HG03354 (cell line): ENCODE measurements around the gene MRPS14.
A peak's percentile ranks its signal among the peaks of the same experiment; 100 is the strongest.
"Not testable (repeated sequence)": the region's sequence is repeated elsewhere in the genome, so short reads cannot be mapped to it uniquely, and the experiment has no call there.

ENCODE experiments used
- ATAC-seq: cut with Tn5 transposase; IDR thresholded peaks from one replicate; pipeline ENCODE4 v1.9.1; 2021; ENCODE audit warnings: mild to moderate bottlenecking; ENCODE audit not compliant: unreplicated experiment, poor library complexity, severe bottlenecking

Gene MRPS14

GRCh38 chr1:175023043-175023921 lies at the start of gene MRPS14:
MRPS14 (minus strand) TSS chr1:175023425; CDS start chr1:175023408, 17 bp downstream.
- ATAC-seq, result peak; percentile 94

GRCh38 chr1:175072099-175072951 lies 49.1 kb upstream of the MRPS14 start:
- peak; percentile 71 for ATAC-seq

- no peak for ATAC-seq
These were observed 48.2 kb upstream of the MRPS14 start for GRCh38 chr1:175071276-175071943.

- ATAC-seq, result no peak
These were observed 47.6 kb upstream of the MRPS14 start for GRCh38 chr1:175070818-175071217.

GRCh38 chr1:175067362-175068106 lies 44.3 kb upstream of the MRPS14 start, which contains the start of gene TNN:
TNN (plus strand) TSS chr1:175067833; CDS start chr1:175077419, 9,586 bp downstream.
- ATAC-seq, result no peak

GRCh38 chr1:175062858-175063257 lies 39.6 kb upstream of the MRPS14 start:
- no peak for ATAC-seq

GRCh38 chr1:175062339-175062738 lies 39.1 kb upstream of the MRPS14 start:
- ATAC-seq, result no peak

- no peak for ATAC-seq
These were observed 31.5 kb upstream of the MRPS14 start for GRCh38 chr1:175054736-175055135.

- ATAC-seq, result no peak
These were observed 27.8 kb upstream of the MRPS14 start for GRCh38 chr1:175050992-175051391.

GRCh38 chr1:175045519-175045918 lies 22.3 kb upstream of the MRPS14 start:
- ATAC-seq, result no peak

GRCh38 chr1:175045097-175045496 lies 21.9 kb upstream of the MRPS14 start:
- ATAC-seq, result no peak

GRCh38 chr1:175044591-175044990 lies 21.4 kb upstream of the MRPS14 start:
- not testable (repeated sequence) for ATAC-seq

GRCh38 chr1:175043824-175044223 lies 20.6 kb upstream of the MRPS14 start:
- ATAC-seq, result no peak

- ATAC-seq, result no peak
These were observed 19.4 kb upstream of the MRPS14 start for GRCh38 chr1:175042650-175043049.

GRCh38 chr1:175040324-175040879 lies 17.2 kb upstream of the MRPS14 start:
- no peak for ATAC-seq

GRCh38 chr1:175037416-175037815 lies 14.2 kb upstream of the MRPS14 start:
- no peak for ATAC-seq

GRCh38 chr1:175036476-175036875 lies 13.3 kb upstream of the MRPS14 start:
- ATAC-seq, result no peak

GRCh38 chr1:175035865-175036264 lies 12.6 kb upstream of the MRPS14 start:
- ATAC-seq, result no peak

- ATAC-seq, result no peak
These were observed 11.6 kb upstream of the MRPS14 start for GRCh38 chr1:175034775-175035174.
